Epidermal melanocyte (primary cell): ENCODE results near the gene FSIP1.
"Not testable (repeated sequence)": the region's sequence is repeated elsewhere in the genome, so short reads cannot be mapped to it uniquely, and the experiment has no call there.

Experiments
- DNase-seq: peaks from one replicate; pipeline ENCODE4 v3.0.0; 2011; ENCODE audit warnings: low spot score; ENCODE audit not compliant: insufficient read length

The FSIP1 gene

DNA sequence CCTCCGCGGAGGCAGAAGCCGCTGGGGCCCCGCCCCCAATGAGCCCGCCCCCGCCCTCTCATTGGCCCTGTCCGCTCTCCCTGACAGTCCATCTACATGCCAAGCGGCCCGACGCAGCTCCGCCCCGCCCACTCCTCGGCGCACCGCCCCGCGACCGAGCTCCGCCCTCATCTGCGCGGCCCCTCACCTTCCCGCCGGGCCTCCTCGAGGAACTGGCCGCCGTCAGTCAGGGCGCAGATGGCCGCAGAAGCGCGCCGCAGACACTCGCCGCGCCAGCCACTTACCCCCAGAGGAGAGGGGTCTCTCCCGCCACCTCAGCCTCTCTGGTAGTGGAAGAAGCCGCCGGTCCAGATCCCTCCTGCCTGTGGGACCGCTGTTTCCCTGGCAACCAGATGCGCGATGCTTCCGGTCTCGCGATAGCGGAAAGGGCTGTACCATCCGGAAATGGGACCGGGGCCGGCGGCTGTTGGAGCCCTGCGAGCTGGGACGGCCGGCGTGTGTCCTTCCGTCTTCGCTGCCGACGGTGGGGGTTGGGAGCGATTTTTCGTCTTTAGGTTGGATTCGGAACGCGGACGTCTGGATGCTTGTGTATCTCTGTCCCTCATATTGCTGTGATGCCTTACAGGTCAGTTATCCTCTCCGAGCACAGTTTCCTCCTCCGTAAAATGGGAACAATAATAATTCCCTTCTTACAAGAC is at the start of gene FSIP1:
FSIP1 (minus strand) TSS at position 401 of the 698 bp plus-strand sequence. CDS start 6,317 bp downstream, outside the sequence.
- DNase-seq, result peak; percentile 90

DNA sequence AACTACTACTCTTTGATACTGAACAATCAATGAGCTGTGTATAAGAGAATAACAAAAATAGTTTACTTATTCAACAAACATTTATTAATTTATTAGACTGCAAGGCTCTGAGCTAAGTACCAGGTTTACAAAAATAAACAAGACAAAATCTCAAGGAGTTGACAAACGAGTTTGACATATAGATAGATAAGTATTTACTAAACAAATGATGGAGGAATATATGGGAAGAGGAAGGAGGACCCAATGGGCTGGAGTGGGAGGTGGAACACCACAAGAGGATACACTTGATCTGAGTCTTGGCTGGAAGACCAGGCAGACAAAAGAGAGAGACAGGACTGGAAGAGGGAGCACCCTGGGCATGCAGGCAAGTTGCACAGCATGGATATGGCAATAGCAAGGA is 47.5 kb upstream of the FSIP1 start:
- DNase-seq, result no peak

DNA sequence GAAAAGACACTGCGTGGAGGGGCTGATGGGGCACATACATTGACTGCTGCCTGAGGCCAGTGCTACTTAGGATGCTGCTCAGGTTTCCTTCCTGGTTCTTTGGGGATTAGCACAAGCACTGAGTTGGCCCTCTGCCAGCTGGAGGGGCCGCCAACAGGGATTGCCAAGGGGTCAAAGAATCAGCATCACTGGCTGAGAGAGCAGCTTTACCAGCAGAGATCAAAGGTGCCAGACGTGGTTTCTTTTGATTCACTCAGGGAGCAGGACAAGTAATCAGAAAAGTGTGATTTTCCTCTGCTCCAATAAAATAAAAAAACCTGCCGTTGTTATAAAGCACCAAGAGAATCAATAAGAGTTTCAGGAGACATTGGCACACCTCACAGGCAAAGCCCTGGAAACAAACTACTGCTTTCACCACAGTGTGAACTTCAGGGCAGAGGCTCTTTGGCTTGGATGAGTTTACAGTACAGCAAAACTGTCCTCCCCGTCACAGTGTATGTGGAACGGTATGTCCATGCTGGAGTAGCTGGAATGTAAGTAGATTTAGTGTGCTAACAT is 45.8 kb upstream of the FSIP1 start:
- DNase-seq, result no peak

DNA sequence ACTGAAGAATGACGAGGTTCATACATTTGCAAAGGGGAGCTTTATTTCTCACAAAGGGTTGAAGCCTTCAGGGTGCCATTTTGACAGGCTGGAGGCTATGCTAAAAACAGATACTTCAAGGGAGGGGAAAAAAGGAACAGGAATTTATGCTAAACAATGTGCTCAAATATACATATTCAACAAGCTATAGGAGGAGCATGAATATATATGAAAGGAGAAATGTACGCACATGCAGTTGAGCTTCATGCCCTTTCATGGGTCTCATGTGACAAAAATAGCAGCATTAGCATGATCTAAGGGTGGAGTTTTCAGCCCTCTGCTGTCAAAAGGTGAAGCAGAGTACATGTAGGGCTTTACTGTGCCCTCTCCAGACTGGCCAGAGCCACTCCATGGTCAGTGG is 44.3 kb upstream of the FSIP1 start:
- no peak for DNase-seq

DNA sequence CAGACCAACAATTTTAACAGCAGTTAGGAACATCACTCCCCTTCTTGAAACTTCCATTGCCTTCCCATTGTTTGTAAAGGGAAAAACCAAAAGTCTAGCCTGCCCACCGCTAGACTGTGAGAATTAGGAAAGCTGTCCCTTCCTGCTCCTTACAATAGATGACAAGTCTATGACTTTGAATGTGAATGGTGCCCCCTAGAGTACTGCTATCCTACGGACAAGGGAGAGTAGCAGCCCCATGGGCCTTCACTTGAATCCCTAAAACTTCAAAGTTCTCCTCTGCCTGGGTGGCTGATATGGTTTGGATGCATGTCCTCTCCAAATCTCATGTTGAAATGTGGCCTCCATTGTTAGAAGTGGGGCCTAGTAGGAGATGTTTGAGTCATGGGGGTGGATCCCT is 41.0 kb upstream of the FSIP1 start:
- no peak for DNase-seq

DNA sequence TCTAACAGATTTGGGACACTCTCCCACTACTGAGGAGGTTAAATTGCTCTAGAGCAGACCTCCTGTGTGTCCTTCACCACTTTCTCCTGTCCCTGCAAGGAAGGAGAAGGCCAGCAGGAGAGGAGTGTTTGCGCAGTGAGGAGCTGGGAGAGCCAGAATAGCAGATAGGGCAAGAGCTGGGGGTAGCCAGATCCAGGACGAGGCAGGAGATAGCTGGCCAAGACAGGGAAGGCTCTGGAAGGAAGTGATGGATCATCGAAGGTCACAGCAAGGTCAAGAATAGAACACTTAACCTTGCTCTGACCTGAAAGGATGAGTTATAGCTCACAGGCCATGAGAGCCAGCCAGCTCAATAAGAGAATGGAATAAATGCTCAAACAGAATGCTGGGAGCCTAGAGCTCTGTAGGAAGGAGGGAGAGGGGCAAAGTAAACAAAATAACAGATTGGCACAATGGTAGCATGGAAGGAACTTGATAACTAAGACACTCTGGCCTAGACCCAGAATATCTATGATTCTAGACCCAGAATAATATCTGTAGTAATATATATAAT is 37.5 kb upstream of the FSIP1 start:
- DNase-seq, result no peak

DNA sequence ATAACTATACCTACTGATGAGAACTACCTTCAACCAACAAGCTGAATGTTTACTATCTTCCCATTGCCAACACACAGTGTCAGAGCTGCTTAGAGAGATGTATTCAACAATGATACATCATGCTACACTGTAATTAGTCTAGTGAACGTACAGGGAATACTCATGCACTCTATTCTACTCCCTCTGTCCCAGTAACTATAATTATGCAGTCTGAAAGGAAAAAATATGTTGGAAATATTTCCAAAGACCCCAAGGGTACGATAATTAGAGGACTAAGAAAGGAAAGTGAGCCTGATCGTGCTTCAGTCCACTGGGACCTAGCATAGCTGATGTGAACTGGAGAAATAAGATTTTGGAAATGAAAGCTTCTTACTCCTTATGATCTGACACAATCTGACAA is 36.9 kb upstream of the FSIP1 start:
- no peak for DNase-seq

DNA sequence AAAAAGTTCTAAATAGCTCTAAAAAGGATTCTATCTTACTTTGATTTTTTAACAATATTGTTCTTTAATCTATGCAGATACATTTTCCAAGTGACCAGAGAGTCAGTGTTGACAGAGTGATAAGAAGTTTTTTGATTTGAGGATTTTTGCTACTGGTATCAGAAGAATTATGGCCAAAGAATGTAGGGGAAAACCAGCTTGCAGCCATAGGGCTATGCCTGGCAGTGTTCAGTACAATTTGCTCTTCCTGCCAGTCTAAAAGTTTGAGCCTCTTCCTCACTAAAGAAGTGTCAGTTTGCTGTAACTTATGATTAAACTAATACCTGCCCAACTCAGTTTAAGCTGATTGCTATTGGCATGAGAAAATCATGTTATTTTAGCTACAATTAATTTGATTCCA is 35.3 kb upstream of the FSIP1 start:
- DNase-seq, result no peak

DNA sequence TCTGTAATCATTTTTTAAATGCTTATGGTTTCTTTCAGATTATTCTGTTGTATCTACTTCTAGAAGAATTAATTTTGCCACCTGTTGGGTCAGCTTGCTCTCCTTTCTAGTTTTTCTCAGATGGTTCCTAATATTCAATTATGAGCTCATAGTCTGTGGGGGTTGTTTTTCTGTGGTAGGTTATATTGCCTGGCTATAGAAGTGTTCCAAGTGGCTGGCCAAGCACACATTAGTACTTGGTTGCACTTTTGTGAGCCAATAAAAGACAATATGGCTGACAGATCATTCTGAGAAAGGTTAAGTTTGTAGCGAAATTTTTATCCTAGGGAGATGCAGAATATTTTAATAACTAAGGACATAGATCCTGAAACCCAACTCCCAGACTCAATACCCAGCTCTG is 31.8 kb upstream of the FSIP1 start:
- DNase-seq, result no peak

DNA sequence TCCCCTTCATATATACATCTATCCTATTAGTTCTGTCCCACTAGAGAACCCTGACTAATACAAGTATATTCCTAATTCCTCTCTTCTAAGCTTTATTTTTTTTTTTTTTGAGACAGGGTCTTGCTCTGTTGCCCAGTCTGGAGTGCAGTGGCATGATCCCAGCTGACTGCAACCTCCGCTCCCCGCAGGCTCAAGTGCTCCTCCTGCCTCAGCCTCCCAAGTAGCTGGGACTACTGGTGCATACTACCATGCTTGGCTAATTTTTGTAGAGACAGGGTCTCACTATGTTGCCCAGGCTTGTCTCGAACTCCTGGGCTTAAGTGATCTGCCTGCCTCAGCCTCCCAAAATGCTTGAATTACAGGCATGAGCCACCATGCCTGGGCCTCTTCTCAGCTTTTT is 30.0 kb upstream of the FSIP1 start:
- DNase-seq, result not testable (repeated sequence)

DNA sequence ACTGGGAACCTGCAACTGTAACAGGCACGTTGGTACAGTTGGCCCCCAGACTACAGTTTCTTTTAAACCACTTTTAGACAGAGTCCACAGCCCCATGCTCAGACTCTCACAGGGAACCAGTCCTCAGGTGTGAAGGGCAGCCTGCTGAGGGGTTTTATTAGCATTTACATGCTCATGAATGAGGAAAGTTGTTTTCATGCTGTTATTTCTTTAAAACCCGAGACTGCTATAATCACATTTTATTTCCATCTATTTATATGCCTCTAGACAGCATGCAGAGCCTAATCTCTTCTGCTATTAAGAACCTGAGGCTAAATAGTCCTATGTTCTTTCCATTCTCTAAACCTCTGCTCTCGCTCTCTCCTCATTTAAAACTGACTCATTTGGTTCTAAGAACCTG is 26.3 kb upstream of the FSIP1 start:
- DNase-seq, result no peak

DNA sequence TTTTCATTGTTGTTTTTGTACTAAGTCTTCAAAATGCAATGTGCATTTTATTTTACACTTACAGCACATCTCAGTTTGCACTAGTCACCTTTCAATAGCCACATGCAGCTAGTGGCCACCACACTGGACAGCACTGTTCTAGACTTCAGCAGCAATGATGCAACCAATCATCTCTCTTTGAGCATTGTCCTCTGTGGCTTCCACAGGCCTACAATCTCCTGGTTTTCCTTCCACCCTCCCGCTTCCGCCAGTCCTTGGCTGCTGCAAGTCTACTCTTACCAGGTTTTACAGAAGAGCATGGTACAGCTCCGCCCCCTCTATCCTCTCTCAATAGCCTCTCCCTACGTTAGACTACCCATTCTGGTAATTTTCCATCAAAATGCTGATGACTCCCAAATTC is 25.1 kb upstream of the FSIP1 start:
- DNase-seq, result no peak

DNA sequence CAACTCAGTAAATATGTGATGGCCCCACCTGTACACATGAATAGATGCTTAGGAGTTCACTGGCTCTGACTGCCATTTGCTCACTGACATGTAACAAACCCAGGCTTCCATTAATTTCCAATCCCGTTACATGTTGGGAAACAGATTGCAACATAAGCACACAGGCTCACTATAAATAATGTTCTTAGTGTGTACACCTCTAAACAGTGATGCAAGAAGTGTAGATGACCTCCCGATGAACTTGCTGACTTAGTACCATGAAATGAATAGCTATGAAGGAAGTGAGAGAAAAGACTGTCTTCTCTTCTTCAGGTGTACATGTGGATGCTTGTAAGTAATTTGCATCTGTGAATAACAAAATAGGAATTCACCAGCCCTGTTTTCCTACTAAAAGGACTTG is 21.4 kb upstream of the FSIP1 start:
- DNase-seq, result no peak

DNA sequence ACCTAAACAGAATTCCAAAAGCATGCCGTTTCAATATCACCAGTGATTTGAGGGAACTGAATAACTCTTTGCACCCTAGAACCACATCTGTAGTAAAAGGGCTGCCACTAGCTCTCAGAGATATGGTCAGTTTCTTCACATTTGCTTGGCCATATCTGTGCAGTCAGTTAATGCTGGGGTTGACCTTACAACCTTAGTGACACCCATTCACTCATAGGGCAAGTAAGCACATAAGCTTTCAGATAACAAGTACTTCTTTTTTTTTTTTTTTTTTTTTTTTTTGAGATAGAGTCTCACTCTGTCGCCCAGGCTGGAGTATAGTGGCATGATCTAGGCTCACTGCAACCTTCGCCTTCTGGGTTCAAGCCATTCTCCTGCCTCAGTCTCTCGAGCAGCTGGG is 20.4 kb upstream of the FSIP1 start:
- no peak for DNase-seq

DNA sequence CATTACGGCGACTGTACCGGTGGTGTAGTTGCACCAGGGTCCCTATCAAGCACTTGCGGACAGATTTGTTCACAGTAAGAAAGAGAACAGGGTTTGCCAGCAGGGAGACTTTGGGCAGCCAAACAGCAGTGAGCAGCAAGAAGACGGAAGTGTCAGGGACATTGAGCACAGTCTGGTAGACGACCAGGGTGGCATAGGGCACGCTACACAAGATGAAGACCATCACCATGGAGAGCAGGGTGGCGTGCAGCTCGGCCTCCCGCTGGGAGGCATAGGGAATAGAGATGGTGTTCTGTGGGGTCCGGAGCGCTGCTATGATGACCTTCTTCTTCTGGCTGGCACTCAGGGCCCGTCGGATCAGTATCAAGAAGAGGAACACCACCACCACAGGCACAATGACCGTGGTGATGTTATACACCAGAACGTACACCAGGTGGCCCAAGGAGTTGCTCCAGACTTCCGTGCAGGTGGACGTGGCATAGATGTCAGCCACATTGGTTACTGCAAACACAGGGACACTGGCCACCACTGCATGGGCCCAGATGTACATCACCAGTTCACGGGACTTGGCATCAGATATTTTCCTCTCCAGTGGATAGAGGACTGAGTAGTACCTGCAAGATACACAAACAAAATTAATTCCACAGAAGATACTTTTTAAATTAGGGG is 19.1 kb upstream of the FSIP1 start:
- DNase-seq, result no peak

DNA sequence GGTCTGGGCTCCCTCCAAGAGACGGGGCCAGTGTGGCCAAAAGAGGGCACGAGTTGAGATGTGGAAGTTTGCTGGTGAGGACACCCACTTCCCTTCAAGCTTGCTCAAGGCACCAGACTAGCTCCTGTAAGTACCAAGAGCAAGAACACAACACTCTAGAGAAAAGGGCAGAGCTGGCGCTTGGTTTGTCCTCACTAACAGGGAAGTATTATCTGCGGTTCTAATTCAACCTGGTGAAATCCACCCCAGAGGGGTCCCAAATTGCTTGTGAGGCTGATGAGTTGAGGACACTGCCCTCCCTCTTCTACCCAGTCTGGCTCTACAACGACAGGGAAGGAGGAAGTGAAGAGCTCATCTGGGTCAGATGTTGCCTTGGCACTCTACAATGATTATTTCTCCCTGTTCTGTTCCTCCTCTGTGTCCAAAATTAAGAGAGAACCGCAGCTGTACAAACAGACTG is 16.9 kb upstream of the FSIP1 start:
- DNase-seq, result no peak

DNA sequence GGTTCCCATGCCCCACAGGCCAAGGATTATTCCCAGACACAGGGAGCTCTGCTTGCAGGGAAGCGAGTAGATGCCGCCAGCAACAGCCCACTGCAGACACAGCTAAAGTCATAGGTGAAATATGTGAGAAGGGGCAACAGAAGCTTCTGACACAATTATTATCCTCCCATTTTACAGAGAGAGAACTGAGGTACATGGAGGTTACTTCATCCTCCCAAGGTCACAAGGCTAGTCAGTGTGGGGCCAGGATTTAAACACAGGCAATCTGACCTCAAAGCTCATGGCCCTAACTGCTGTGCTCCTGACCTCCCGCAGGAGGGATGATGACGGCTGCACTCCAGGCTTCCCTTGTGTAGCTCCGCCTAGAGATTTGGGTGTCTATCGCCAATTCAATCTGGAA is 15.7 kb upstream of the FSIP1 start:
- no peak for DNase-seq

DNA sequence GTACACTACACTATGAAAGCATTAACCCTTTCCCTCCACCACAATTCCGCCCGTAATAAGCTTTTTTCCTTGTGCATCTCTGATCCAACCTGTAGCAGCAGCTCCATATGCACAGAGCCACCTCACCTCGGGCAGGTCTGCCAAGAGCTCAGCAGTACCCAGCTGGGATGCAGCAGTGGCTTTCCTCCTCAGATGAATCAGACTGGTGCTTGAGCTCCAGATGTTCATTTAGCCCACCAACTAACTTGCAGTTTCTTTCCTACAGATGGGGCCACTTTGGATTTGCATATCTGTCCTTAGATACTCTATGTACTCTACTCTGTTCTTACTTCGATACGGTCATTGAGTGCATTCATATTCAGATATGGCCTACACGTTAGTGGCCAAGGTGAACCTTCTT is 14.8 kb upstream of the FSIP1 start:
- DNase-seq, result no peak

DNA sequence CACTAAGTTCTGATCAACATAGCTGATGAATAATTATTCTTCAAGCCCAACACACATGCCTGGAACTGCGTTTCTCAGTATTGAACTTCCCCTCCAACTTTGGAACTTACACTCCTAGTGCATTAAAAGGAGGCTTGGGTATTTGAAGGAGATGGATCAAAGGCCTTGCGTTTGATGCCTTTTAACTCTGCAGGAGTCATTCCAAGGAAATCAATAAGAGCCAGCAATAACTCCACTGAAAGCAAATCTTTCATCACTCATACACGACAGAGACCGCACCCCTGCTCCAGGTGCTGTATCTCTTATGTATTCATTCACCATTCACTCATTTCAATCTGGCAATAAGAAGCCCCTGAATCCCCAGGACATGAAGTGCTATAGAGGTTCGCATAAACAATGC is 14.0 kb upstream of the FSIP1 start:
- DNase-seq, result no peak

DNA sequence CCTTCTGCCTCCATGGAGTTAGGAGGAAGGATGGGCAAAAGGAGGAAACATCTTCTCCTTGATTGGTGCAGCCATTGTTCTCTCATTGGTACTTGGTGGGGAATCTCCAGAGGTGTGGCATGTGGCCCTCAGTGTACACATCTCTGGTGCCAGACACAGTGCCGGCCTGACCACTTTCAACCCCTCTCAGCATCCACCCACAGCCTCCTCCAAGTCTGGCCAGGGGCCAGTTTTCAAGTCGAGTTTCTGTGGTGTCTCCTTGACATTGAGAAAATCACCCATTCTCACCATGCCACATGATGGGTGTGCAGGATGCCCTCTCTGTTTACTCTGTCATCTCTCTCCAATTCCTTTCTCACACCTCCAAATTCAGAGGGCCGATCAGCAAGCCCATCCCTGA is 12.8 kb upstream of the FSIP1 start:
- no peak for DNase-seq

DNA sequence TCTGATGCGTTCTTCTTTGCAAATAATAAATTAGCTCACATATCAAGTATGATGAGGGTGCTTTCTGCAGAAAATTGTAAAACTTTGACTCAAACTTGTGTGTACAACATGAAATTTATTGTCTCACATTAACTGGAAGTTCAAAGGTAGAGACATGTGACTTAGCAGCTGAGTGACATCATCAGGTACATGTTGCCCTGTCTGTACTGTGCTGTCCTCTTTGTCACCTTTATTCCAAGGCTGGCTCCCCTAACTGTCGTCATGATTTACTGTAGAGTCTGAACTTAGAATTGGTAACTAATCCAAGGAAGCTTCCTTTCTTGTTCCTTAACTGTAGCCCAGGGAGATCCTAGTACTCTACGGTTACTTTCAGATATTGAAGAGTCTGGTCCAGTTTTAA is 12.3 kb upstream of the FSIP1 start:
- no peak for DNase-seq

DNA sequence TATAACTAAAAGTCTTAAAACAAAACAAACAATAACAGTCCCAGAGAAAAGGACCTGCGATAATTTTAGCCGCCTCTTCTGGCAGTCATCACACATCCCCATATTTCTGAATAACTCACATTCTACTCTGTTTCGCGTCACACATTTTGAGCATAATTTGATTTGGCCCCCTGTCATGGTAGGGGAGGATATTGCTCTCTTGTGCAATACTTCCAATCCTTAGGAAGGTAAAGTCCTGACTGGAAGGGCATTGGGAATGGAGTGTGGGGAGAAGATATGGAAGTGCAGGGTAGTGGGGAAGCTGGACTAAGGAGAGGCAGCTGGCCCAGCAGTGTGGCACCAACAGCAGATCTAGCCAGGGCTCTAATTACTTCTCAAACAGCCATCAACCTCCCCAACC is 11.3 kb upstream of the FSIP1 start:
- DNase-seq, result no peak
